ENCODE results near the gene PAX5. TPM values are rescaled to one million over a fixed set of nuclear protein-coding genes. Genes with fewer than 3 reads are reported as not detected.

PAX5 gene
- total and polyA plus RNA-seq, 2 of the 13 experiments (the other 11 are each of a cell fraction or from before 2014, with no cell fraction given): not detected

GRCh38 chr9:36818965-36819870, 214.8 kb downstream of the PAX5 start:
- ChIA-PET POLR2A (no interaction called here), CTCF (ENCODE audit: low intra/inter-chr PET ratio, low total read pairs) (no interaction called here)
- in situ Hi-C loops (cut with HindIII; ENCODE audit: extremely low pct_ligation_motif_present, low pct_unique_long_range_greater_than_20kb): no loop called here
- ATAC-seq (no peak), FAIRE-seq (no peak), DNase-seq (ENCODE audit: low spot score) (no peak)
- Histone ChIP-seq H2AFZ (ENCODE audit: low read length) (no peak overlapping the region), H4K20me1 (ENCODE audit: insufficient read depth, low read length) (no peaks in the 10 kb centered on the region), H3K36me3 (replicated peaks in 1 of 2; ENCODE audit: control insufficient read depth in 1 of 2, insufficient read depth in 2 of 2, low read length in 2 of 2) (no peaks in the 10 kb centered on the region), H3K4me3 (replicated peaks in 1 of 3; ENCODE audit: insufficient read depth in 1 of 3, low read depth in 2 of 3, low read length in 3 of 3) (no peak overlapping the region), H3K27me3 (ENCODE audit: control insufficient read depth in 1 of 2, insufficient read depth in 2 of 2, low read length in 2 of 2) (peaks cover 3 to 16% of the 10 kb centered on the region in 2 experiments; a peak in 1 of 5 replicates), H3K27ac (ENCODE audit: extremely low read length, insufficient read depth, low read length) (no peak overlapping the region), H3K9ac (ENCODE audit: insufficient read depth, low read depth, low read length) (no peak overlapping the region), H3K4me1 (ENCODE audit: insufficient read depth, low read length) (0 out of 2 replicates have a peak, but pooled peaks cover 5% of the 10 kb centered on the region), H3K79me2 (ENCODE audit: insufficient read depth, low read length) (no peaks in the 10 kb centered on the region), H3K4me2 (ENCODE audit: low read depth, low read length) (no peak overlapping the region), H3K9me3 (ENCODE audit: low read length) (no peaks in the 10 kb centered on the region)
- 73% methylated on average over 33 of the region's 35 CpGs for WGBS (ENCODE audit: low lambda C conversion rate)
- BruUV-seq (replicated peaks): no TSS peak
- no peak for TF ChIP-seq ZNF3 (CRISPR knock-in tag; IDR thresholded peaks at IDR 0.05)
- TF ChIP-seq HOXA5 (CRISPR knock-in tag; IDR thresholded peaks at IDR 0.05): no peak
- TF ChIP-seq HNRNPH1 (optimal IDR thresholded peaks at IDR 0.05; ENCODE audit: low read depth, low read length): no peak
- no peak for TF ChIP-seq HDAC6 (IDR thresholded peaks at IDR 0.05; ENCODE audit: low read depth, low read length)
- TF ChIP-seq RERE (CRISPR knock-in tag; IDR thresholded peaks at IDR 0.05; ENCODE audit: low read depth): no peak
- TF ChIP-seq NFIC (IDR thresholded peaks at IDR 0.05; ENCODE audit: low read length): no peak
- TF ChIP-seq MEIS2 (CRISPR knock-in tag; IDR thresholded peaks at IDR 0.05): no peak
- TF ChIP-seq NKX3-1 (CRISPR knock-in tag; IDR thresholded peaks at IDR 0.05): no peak
- no peak for TF ChIP-seq ZMAT3 (CRISPR knock-in tag; conservative IDR thresholded peaks at IDR 0.05)
- no peak for TF ChIP-seq ZNF562 (CRISPR knock-in tag; IDR thresholded peaks at IDR 0.05; ENCODE audit: borderline replicate concordance)
- no peak for TF ChIP-seq ETS1 (CRISPR knock-in tag; IDR thresholded peaks at IDR 0.05)
- TF ChIP-seq KLF13 (CRISPR knock-in tag; IDR thresholded peaks at IDR 0.05): no peak
- no peak for TF ChIP-seq ZNF20 (CRISPR knock-in tag; IDR thresholded peaks at IDR 0.05)
- no peak for TF ChIP-seq SETDB1 (CRISPR knock-in tag; IDR thresholded peaks at IDR 0.05; ENCODE audit: borderline replicate concordance)
- TF ChIP-seq SP4 (CRISPR knock-in tag; IDR thresholded peaks at IDR 0.05): no peak
- intact Hi-C loops (cut with micrococcal nuclease; ENCODE audit: unreplicated experiment): no loop called here

All from HepG2 (cell line).